Measurements from ENCODE around the gene STK38. TPM values are rescaled to one million over a fixed set of nuclear protein-coding genes. Genes with fewer than 3 reads are reported as not detected.

Gene STK38
- total and polyA plus RNA-seq, 9 of the 15 experiments (the other 6 are each of a cell fraction or from before 2014, with no cell fraction given) = 5.7 to 28.7 (median 19.5) TPM

DNA sequence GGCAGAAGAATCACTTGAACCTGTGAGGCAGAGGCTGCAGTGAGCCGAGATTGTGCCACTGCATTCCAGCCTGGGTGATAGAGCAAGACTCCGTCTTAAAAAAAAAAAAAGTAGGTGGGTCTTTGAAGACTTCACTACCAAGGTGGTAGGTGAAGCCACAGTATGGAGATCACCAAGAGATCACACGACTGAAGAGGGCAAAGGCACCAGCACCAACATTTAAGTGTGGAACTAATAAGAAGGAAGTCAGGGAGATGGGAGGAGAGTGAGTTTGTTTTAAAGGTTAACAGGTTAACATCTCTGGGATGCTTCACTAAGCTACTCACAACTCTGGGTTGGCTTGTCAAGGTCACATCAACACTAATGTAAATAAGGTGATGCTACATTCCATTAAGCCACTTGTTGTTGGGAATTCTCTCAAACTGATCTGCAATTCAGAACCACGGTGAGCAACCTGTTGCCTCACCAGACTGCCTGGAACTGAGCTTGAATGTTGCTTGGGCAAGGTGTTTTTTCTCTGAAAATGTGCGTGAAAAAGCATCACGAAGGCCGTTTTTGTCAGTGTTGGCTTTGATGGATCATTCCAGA is 55.8 kb downstream of the STK38 start (continued):
- TF ChIP-seq, protein P1, sequence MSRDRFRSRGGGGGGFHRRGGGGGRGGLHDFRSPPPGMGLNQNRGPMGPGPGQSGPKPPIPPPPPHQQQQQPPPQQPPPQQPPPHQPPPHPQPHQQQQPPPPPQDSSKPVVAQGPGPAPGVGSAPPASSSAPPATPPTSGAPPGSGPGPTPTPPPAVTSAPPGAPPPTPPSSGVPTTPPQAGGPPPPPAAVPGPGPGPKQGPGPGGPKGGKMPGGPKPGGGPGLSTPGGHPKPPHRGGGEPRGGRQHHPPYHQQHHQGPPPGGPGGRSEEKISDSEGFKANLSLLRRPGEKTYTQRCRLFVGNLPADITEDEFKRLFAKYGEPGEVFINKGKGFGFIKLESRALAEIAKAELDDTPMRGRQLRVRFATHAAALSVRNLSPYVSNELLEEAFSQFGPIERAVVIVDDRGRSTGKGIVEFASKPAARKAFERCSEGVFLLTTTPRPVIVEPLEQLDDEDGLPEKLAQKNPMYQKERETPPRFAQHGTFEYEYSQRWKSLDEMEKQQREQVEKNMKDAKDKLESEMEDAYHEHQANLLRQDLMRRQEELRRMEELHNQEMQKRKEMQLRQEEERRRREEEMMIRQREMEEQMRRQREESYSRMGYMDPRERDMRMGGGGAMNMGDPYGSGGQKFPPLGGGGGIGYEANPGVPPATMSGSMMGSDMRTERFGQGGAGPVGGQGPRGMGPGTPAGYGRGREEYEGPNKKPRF (IDR thresholded peaks at IDR 0.05; ENCODE audit: low read depth, low read length) = no peak
- TF ChIP-seq HEY1 (CRISPR knock-in tag; IDR thresholded peaks at IDR 0.05; ENCODE audit: borderline replicate concordance) (no peak), PPARD (CRISPR knock-in tag; IDR thresholded peaks at IDR 0.05) (no peak), SUPT5H (IDR thresholded peaks at IDR 0.05) (peak; percentile 24), HDAC2 (IDR thresholded peaks at IDR 0.05) (no peak), MTF1 (CRISPR knock-in tag; IDR thresholded peaks at IDR 0.05; ENCODE audit: borderline replicate concordance) (no peak), NEUROD1 (IDR thresholded peaks at IDR 0.05; ENCODE audit: borderline replicate concordance, low read depth, low read length, partially characterized antibody) (no peak), STAG1 (CRISPR knock-in tag; IDR thresholded peaks at IDR 0.05; ENCODE audit: borderline replicate concordance) (no peak), POLR2AphosphoS5 (IDR thresholded peaks at IDR 0.05; ENCODE audit: control insufficient read depth, insufficient read depth, low read depth, low read length) (0 out of 2 replicates have a peak, but pooled peaks have one; percentile 10), HLTF (IDR thresholded peaks at IDR 0.05) (no peak), U2AF1 (optimal IDR thresholded peaks at IDR 0.05; ENCODE audit: low read depth, low read length) (no peak), ZNF263 (CRISPR knock-in tag; IDR thresholded peaks at IDR 0.05; ENCODE audit: borderline replicate concordance) (no peak)
- TF ChIP-seq, protein P2, sequence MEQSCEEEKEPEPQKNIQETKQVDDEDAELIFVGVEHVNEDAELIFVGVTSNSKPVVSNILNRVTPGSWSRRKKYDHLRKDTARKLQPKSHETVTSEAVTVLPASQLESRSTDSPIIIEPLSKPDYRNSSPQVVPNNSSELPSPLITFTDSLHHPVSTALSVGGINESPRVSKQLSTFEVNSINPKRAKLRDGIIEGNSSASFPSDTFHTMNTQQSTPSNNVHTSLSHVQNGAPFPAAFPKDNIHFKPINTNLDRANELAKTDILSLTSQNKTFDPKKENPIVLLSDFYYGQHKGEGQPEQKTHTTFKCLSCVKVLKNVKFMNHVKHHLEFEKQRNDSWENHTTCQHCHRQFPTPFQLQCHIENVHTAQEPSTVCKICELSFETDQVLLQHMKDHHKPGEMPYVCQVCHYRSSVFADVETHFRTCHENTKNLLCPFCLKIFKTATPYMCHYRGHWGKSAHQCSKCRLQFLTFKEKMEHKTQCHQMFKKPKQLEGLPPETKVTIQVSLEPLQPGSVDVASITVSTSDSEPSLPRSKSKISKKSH (CRISPR knock-in tag; IDR thresholded peaks at IDR 0.05) = no peak
- TF ChIP-seq, protein P3, sequence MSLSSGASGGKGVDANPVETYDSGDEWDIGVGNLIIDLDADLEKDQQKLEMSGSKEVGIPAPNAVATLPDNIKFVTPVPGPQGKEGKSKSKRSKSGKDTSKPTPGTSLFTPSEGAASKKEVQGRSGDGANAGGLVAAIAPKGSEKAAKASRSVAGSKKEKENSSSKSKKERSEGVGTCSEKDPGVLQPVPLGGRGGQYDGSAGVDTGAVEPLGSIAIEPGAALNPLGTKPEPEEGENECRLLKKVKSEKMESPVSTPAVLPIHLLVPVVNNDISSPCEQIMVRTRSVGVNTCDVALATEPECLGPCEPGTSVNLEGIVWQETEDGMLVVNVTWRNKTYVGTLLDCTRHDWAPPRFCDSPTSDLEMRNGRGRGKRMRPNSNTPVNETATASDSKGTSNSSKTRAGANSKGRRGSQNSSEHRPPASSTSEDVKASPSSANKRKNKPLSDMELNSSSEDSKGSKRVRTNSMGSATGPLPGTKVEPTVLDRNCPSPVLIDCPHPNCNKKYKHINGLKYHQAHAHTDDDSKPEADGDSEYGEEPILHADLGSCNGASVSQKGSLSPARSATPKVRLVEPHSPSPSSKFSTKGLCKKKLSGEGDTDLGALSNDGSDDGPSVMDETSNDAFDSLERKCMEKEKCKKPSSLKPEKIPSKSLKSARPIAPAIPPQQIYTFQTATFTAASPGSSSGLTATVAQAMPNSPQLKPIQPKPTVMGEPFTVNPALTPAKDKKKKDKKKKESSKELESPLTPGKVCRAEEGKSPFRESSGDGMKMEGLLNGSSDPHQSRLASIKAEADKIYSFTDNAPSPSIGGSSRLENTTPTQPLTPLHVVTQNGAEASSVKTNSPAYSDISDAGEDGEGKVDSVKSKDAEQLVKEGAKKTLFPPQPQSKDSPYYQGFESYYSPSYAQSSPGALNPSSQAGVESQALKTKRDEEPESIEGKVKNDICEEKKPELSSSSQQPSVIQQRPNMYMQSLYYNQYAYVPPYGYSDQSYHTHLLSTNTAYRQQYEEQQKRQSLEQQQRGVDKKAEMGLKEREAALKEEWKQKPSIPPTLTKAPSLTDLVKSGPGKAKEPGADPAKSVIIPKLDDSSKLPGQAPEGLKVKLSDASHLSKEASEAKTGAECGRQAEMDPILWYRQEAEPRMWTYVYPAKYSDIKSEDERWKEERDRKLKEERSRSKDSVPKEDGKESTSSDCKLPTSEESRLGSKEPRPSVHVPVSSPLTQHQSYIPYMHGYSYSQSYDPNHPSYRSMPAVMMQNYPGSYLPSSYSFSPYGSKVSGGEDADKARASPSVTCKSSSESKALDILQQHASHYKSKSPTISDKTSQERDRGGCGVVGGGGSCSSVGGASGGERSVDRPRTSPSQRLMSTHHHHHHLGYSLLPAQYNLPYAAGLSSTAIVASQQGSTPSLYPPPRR (CRISPR knock-in tag; IDR thresholded peaks at IDR 0.05; ENCODE audit: borderline replicate concordance) = no peak
- TF ChIP-seq, protein P4, sequence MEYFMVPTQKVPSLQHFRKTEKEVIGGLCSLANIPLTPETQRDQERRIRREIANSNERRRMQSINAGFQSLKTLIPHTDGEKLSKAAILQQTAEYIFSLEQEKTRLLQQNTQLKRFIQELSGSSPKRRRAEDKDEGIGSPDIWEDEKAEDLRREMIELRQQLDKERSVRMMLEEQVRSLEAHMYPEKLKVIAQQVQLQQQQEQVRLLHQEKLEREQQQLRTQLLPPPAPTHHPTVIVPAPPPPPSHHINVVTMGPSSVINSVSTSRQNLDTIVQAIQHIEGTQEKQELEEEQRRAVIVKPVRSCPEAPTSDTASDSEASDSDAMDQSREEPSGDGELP (CRISPR knock-in tag; IDR thresholded peaks at IDR 0.05; ENCODE audit: borderline replicate concordance) = no peak
- TF ChIP-seq, protein P5, sequence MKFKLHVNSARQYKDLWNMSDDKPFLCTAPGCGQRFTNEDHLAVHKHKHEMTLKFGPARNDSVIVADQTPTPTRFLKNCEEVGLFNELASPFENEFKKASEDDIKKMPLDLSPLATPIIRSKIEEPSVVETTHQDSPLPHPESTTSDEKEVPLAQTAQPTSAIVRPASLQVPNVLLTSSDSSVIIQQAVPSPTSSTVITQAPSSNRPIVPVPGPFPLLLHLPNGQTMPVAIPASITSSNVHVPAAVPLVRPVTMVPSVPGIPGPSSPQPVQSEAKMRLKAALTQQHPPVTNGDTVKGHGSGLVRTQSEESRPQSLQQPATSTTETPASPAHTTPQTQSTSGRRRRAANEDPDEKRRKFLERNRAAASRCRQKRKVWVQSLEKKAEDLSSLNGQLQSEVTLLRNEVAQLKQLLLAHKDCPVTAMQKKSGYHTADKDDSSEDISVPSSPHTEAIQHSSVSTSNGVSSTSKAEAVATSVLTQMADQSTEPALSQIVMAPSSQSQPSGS (CRISPR knock-in tag; IDR thresholded peaks at IDR 0.05) = no peak

Measured in K562 (cell line).